NCI-H128 (cell line): ENCODE results near the gene PNMA8C.
"Not testable (repeated sequence)": the region's sequence is repeated elsewhere in the genome, so short reads cannot be mapped to it uniquely, and the experiment has no call there.

Experiments
- DNase-seq: peaks from one replicate; lab custom pipeline; 2025; ENCODE audit not compliant: unreplicated experiment; lab: John Stamatoyannopoulos, UW

Gene PNMA8C

GRCh38 chr19:46411925-46412649 is 16.6 kb downstream of the PNMA8C start:
- no peak for DNase-seq

- DNase-seq = no peak
Observed at GRCh38 chr19:46411088-46411924, 17.4 kb downstream of the PNMA8C start.

- DNase-seq = no peak
Observed at GRCh38 chr19:46410205-46411087, 18.3 kb downstream of the PNMA8C start.

GRCh38 chr19:46409191-46409590 is 19.5 kb downstream of the PNMA8C start:
- no peak for DNase-seq

- DNase-seq = no peak
Observed at GRCh38 chr19:46408664-46409039, 20.1 kb downstream of the PNMA8C start.

GRCh38 chr19:46407856-46408663 is 20.7 kb downstream of the PNMA8C start:
- no peak for DNase-seq

- no peak for DNase-seq
Observed at GRCh38 chr19:46406976-46407375, 21.8 kb downstream of the PNMA8C start.

- no peak for DNase-seq
Observed at GRCh38 chr19:46404753-46405468, 23.8 kb downstream of the PNMA8C start.

- DNase-seq = no peak
Observed at GRCh38 chr19:46404055-46404752, 24.5 kb downstream of the PNMA8C start.

- DNase-seq = no peak
Observed at GRCh38 chr19:46402725-46403124, 26.0 kb downstream of the PNMA8C start.

- DNase-seq = not testable (repeated sequence)
Observed at GRCh38 chr19:46397801-46398479, 30.8 kb downstream of the PNMA8C start.

GRCh38 chr19:46394402-46394797 is 34.3 kb downstream of the PNMA8C start:
- DNase-seq = no peak

- DNase-seq = no peak
Observed at GRCh38 chr19:46393456-46394401, 35.0 kb downstream of the PNMA8C start.

GRCh38 chr19:46392837-46393236 is 35.9 kb downstream of the PNMA8C start:
- DNase-seq = no peak

- DNase-seq = no peak
Observed at GRCh38 chr19:46392252-46392801, 36.4 kb downstream of the PNMA8C start.

GRCh38 chr19:46391296-46392251 is 37.2 kb downstream of the PNMA8C start:
- no peak for DNase-seq
